GM12864 (cell line): ENCODE measurements around the gene BMPER.

Experiments
- DNase-seq: peaks from one replicate; pipeline ENCODE4 v3.0.0-alpha.2; 2011; ENCODE audit warnings: low read depth
- H3K4me3 ChIP-seq: 2 replicates; pipeline ENCODE4 v1.5.1; 2011; ENCODE audit warnings: mild to moderate bottlenecking, low read depth, low read length, control low read depth
- TF ChIP-seq, protein P1 (sequence below): IDR thresholded peaks from 2 replicates; pipeline ENCODE4 v1.5.1; 2011; ENCODE audit warnings: low read depth, mild to moderate bottlenecking, moderate library complexity, low read length, control low read depth, inconsistent platforms; ENCODE audit errors: missing control alignments

The BMPER gene

GRCh38 chr7:33941418-33941817 lies 36.1 kb downstream of the BMPER start:
- DNase-seq = no peak
- no peak overlapping the region for H3K4me3 ChIP-seq

DNA sequence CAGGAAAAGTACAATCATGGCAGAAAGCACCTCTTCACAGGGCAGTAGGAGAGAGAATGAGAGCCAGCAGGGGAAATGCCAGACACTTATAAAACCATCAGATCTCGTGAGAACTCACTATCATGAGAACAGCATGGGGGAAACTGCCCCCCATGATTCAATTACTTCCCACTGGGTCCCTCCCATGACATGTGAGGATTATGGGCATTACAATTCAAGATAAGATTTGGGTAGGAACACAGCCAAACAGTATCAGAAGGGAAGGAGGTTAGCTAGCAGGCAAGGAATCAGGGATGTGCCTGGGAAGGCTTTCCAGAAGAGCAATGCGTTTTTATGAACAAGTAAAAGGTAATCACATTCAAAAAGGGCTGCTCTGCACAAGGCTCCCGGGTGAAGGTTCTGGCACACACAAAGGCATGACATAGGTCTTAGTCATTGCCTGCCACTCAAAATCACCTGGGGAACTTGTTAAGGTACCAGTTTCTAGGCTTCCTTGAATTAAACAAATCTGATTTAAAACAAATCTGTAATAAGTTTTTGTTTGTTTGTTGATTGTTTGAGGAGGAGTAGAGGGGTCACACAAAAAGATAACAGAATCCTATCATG lies 40.9 kb downstream of the BMPER start:
- TF ChIP-seq, protein P1, sequence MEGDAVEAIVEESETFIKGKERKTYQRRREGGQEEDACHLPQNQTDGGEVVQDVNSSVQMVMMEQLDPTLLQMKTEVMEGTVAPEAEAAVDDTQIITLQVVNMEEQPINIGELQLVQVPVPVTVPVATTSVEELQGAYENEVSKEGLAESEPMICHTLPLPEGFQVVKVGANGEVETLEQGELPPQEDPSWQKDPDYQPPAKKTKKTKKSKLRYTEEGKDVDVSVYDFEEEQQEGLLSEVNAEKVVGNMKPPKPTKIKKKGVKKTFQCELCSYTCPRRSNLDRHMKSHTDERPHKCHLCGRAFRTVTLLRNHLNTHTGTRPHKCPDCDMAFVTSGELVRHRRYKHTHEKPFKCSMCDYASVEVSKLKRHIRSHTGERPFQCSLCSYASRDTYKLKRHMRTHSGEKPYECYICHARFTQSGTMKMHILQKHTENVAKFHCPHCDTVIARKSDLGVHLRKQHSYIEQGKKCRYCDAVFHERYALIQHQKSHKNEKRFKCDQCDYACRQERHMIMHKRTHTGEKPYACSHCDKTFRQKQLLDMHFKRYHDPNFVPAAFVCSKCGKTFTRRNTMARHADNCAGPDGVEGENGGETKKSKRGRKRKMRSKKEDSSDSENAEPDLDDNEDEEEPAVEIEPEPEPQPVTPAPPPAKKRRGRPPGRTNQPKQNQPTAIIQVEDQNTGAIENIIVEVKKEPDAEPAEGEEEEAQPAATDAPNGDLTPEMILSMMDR = no peak
- no peak overlapping the region for H3K4me3 ChIP-seq
- no peak for DNase-seq

More at GRCh38 chr7:33941418-33941817, 36.1 kb downstream of the BMPER start:
- TF ChIP-seq, protein P1 = no peak

DNA sequence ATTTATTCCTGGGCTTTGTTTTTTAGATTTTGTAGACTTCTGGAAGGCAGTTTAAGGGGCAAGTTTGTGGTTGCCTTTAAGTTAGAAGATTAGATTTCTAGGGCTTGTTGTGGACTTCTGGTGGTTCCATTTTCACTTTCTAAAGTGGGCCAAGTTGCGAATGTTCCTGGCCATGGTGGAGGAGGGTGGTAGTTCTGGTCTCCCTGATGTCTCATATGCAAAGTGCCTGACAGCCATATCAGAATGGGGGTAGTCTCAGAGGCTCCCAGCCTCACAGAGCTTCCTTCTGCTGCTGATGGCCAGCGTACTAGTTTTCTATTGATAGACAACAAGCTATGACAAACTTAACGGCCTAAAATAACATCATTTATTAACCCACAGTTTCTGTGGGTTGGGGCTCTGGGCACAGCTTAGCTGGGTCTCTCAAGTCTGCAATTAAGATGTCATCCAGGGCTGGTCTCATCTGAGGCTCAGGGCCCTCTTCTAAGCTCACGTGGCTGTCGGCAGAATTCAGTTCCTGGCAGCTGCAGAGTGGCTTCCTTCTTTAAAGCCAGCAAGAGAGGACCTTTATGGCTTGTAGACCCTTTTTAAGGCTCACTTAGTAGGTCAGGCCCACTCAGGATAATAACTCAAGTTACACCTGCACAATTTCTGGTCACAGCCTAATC lies 44.8 kb downstream of the BMPER start:
- TF ChIP-seq, protein P1 = no peak
- H3K4me3 ChIP-seq = no peak overlapping the region
- DNase-seq = no peak

DNA sequence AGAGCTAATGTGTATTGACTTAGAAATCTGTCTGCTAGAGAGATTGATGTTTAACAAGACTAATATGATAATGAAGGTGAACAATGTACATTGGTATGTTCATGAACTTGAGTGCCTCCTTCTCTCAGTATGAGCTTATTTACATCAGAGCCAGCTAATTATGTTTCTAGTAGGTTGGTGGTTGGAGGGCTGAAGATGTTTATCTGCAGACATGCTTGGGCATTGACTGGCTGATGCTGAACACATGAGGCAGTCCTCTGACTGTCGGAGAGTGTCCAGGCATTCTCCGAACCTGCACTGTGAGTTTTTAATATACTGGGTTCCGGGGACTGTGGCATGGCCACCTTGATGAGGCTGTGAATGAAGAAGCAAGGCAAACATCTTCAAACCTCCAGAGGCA lies 47.5 kb downstream of the BMPER start:
- H3K4me3 ChIP-seq = no peak overlapping the region
- TF ChIP-seq, protein P1 = no peak
- DNase-seq = no peak

DNA sequence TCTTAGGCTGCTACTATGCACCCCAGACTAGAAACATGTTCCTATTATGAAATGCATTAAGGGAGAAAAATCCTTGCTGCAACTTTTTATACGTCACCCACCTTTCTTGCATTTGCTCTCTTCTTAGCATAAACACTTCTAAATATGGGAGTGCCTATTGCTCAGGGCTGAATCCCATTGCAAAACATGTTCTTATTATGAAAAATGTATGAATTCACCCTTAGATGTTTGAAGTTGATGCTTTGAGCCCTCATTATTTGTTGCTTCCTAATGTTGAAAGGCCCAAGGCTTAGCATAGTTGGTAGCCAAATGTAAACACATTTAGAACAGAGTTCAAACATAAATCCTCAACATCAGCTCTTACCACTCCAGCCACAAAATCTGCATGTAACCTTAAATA lies 52.8 kb downstream of the BMPER start:
- TF ChIP-seq, protein P1 = no peak
- no peak for DNase-seq
- no peak overlapping the region for H3K4me3 ChIP-seq

- TF ChIP-seq, protein P1 = no peak
Observed at GRCh38 chr7:33959676-33960075, 54.3 kb downstream of the BMPER start.

DNA sequence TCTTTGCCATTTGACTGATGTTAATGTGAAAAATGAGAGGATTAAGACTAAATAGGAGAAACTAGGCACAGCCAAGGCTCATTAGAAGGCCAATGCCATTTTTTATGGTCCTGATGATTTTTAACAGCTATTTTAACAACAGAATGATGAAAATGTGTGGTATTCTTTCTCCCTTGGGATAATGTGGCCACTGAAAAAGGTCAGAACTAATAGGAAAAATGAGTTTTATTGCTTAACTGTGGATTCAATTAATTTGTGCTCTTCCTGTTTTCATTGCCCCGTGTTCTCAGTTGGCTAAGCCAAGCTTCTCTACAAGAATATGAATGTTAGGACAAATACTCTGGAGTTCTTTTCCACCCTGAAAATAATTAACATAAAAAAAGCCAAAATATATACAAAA lies 56.6 kb downstream of the BMPER start:
- no peak overlapping the region for H3K4me3 ChIP-seq
- no peak for DNase-seq
- TF ChIP-seq, protein P1 = no peak

More at GRCh38 chr7:33959676-33960075, 54.3 kb downstream of the BMPER start:
- H3K4me3 ChIP-seq = no peak overlapping the region
- DNase-seq = no peak
